ENCODE measurements around the gene ASCC3. TPM values are rescaled to one million over a fixed set of nuclear protein-coding genes. Genes with fewer than 3 reads are reported as not detected.
A peak's percentile ranks its signal among the peaks of the same experiment; 100 is the strongest.

ASCC3 gene
- total and polyA plus RNA-seq, 7 donors, result 6.0 to 27.1 (median 22.4) TPM

DNA sequence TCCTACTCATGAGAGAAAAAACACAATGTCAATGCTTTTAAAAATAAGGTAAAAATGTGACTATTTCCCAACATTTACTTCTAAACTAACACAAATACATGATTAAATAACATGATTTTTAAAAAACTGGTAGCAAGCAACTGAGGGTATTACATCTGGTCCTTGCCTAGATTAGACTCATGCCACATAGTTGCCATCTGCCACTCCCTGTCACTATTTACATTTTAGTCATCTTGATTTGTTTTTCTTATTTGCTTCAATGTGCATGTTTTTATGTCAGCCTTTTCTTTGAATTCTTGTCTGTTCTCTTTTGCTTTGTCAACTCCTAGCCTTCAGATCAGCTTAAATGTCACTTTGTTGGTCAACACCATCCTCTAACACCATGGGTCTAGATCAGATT lies 209.4 kb downstream of the ASCC3 start:
- TF ChIP-seq POLR2AphosphoS5 (IDR thresholded peaks at IDR 0.05) (no peak), EP300 (IDR thresholded peaks at IDR 0.05) (no peak), POLR2A (IDR thresholded peaks at IDR 0.05) (no peak)
- TF ChIP-seq, protein P1, sequence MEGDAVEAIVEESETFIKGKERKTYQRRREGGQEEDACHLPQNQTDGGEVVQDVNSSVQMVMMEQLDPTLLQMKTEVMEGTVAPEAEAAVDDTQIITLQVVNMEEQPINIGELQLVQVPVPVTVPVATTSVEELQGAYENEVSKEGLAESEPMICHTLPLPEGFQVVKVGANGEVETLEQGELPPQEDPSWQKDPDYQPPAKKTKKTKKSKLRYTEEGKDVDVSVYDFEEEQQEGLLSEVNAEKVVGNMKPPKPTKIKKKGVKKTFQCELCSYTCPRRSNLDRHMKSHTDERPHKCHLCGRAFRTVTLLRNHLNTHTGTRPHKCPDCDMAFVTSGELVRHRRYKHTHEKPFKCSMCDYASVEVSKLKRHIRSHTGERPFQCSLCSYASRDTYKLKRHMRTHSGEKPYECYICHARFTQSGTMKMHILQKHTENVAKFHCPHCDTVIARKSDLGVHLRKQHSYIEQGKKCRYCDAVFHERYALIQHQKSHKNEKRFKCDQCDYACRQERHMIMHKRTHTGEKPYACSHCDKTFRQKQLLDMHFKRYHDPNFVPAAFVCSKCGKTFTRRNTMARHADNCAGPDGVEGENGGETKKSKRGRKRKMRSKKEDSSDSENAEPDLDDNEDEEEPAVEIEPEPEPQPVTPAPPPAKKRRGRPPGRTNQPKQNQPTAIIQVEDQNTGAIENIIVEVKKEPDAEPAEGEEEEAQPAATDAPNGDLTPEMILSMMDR (IDR thresholded peaks at IDR 0.05), result no peak
- Histone ChIP-seq H3K9me3 (no peaks in the 10 kb centered on the region), H3K4me3 (no peak overlapping the region), H3K27ac (no peak overlapping the region), H3K4me1 (no peaks in the 10 kb centered on the region), H3K27me3 (no peaks in the 10 kb centered on the region), H3K36me3 (no peaks in the 10 kb centered on the region)
- intact Hi-C loops (cut with DNase I), result no loop called here
- no peak for DNase-seq

DNA sequence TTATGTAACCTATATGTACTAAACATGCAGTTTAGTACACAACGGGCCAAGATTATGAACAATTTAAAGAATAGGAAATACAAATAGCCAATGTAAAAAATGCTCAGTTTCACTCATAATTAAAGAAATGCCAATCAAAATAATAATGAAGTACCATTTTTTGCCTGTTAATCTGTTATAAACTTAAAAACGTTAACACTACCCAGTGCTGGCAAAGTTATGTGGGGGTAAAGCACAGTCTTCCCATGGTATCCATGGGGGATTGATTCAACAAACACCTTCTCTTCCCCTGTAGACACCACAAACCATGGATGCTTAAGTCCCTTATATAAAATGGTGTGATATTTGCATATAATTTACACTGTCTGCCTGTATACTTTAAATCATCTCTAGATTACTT lies 211.1 kb downstream of the ASCC3 start:
- Histone ChIP-seq H3K36me3 (no peaks in the 10 kb centered on the region), H3K27ac (no peak overlapping the region), H3K4me1 (no peaks in the 10 kb centered on the region), H3K27me3 (no peaks in the 10 kb centered on the region), H3K9me3 (no peaks in the 10 kb centered on the region), H3K4me3 (no peak overlapping the region)
- DNase-seq, result no peak
- TF ChIP-seq EP300 (IDR thresholded peaks at IDR 0.05) (no peak), POLR2A (IDR thresholded peaks at IDR 0.05) (no peak), POLR2AphosphoS5 (IDR thresholded peaks at IDR 0.05) (no peak)
- TF ChIP-seq, protein P1 (IDR thresholded peaks at IDR 0.05), result no peak
- intact Hi-C loops (cut with DNase I), result no loop called here
- 98% methylated on average over 2 of the region's 2 CpGs for WGBS, 2 donors

DNA sequence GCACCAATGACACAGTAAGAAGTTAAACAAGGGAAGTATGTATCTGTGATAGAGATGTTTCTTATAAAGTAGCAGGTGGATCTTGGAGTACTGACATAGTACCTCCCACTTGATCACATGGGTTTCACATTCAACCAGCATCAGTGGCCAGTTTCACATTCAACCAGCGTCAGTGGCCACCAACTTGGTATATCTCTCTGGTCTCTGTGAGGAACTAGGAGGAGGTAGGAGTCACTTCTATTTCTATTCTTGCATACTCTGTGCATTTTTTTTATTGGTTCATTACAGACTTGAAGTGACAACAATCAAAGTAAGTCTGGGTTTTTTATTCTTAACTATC lies 216.1 kb downstream of the ASCC3 start:
- no peak for DNase-seq
- Histone ChIP-seq H3K4me3 (no peak overlapping the region), H3K4me1 (no peaks in the 10 kb centered on the region), H3K27ac (no peak overlapping the region), H3K36me3 (peaks cover 0 to 9% (median 0%) of the 10 kb centered on the region in 4 donors), H3K9me3 (no peaks in the 10 kb centered on the region), H3K27me3 (no peaks in the 10 kb centered on the region)
- WGBS, 2 donors, result 0 to 53% methylated on average over 1 of the region's 1 CpG
- intact Hi-C loops (cut with DNase I), result loop anchor here (10.0 kb wide), 2 partner anchors 550 to 660 kb away; no protein-coding TSS in a partner anchor
- TF ChIP-seq EP300 (IDR thresholded peaks at IDR 0.05) (no peak), POLR2A (IDR thresholded peaks at IDR 0.05) (no peak), POLR2AphosphoS5 (IDR thresholded peaks at IDR 0.05) (no peak)
- TF ChIP-seq, protein P1 (IDR thresholded peaks at IDR 0.05), result no peak

DNA sequence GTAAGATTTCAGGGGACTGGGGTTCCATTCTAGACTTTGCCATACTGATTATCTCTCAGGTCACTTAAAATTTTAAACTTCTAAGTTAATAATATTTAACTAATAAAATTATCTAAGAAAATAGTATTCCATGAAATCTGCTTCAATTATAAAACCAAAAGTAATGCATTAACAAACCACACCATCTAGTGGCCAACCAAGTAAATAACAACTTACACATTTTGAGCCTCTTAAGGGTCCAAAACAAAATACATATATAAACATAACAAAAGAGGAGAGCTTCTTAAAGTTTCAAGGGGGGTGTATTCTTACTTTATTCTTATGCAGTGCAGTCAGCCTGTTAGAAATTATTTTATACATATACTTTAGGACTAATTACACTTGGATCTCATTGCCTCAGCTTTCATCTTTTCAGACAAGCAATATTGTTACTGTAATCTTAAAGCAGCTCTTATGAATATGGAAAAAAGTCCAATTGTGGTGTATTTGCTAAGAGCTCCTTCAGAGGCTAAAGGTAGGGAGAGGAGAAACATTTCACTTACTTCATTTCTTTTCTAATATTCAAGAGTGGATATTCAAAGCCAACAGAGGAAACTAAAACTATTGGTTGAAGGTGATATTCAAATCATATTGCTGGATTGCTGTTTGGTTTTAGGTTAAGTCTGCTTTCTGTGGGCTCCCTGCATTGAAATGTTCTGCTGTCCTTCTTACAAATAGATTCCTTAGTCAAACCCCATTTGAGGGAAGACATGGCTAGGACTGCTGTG lies 216.7 kb downstream of the ASCC3 start:
- no peaks in the 10 kb centered on the region for H3K4me1 ChIP-seq
- no peak overlapping the region for H3K27ac ChIP-seq
- peaks cover 0 to 9% (median 0%) of the 10 kb centered on the region in 4 donors for H3K36me3 ChIP-seq
- intact Hi-C loops (cut with DNase I), result loop anchor here (10.0 kb wide), 2 partner anchors 550 to 660 kb away; no protein-coding TSS in a partner anchor
- H3K4me3 ChIP-seq, result no peak overlapping the region
- TF ChIP-seq, protein P1 (IDR thresholded peaks at IDR 0.05), result peak in 3 of 4 experiments; percentile 34 to 68 (median 54)
- TF ChIP-seq POLR2AphosphoS5 (IDR thresholded peaks at IDR 0.05), result no peak
- no peaks in the 10 kb centered on the region for H3K27me3 ChIP-seq
- no peaks in the 10 kb centered on the region for H3K9me3 ChIP-seq
- no peak for DNase-seq
